HG02870 (cell line): ENCODE results near the gene DNAJB11.

ENCODE experiments used
- ATAC-seq: cut with Tn5 transposase; IDR thresholded peaks from one replicate; pipeline ENCODE4 v1.9.1; 2021; ENCODE audit warnings: mild to moderate bottlenecking, moderate library complexity; ENCODE audit not compliant: unreplicated experiment

Gene DNAJB11

DNA sequence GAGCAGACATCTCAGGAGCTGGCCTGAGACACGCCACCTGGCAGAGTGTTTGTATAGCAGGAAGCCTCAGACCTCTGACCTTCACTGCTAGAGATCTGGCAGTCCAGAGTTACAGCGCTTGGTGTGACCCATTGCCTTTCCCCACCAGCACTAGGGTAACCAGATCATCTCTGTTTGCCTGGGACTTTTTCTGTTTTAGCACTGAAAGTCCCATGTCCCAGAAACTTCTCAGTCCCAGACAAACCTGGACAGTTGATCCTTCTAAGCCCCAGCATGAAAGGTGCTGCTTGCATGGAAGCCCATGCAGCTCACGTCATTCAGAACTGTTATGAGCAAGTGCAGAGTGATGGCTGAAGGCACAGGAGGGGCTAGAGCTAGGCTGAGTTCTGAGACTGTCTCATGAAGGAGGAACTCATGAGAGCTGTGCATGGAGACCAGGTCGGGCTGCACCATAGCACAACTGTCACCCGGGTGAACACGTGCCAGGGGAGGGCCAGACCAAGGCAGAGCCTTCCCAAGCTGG lies 24.1 kb downstream of the DNAJB11 start:
- no peak for ATAC-seq

DNA sequence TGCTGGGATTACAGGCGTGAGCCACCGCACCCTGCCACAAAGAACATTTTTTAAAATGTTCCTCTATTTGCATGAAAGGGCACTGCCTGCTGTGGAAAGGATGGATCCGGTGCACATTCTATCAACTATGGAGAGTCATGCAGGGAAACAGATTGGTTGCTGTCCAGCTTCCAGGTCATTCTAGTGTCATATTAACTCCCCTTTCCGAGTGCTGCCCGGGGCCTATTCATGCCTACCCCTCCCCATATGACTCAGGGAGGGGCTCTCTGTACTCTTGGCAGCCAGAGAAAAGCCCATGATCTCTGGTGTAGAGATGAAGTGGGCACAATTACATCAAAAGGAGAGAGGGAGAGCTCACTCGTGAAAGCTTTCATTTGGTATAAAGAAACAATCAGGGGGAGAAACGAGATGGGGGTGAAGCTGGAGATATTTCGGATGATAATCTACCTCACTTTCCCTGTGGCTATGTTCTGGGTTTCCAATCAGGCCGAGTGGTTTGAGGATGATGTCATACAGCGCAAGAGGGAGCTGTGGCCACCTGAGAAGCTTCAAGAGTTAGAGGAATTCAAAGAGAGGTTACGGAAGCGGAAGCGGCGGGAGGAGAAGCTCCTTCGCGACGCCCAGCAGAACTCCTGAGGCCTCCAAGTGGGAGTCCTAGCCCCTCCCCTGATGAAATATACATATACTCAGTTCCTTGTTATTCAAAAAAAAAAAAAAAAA lies 26.2 kb downstream of the DNAJB11 start:
- no peak for ATAC-seq

DNA sequence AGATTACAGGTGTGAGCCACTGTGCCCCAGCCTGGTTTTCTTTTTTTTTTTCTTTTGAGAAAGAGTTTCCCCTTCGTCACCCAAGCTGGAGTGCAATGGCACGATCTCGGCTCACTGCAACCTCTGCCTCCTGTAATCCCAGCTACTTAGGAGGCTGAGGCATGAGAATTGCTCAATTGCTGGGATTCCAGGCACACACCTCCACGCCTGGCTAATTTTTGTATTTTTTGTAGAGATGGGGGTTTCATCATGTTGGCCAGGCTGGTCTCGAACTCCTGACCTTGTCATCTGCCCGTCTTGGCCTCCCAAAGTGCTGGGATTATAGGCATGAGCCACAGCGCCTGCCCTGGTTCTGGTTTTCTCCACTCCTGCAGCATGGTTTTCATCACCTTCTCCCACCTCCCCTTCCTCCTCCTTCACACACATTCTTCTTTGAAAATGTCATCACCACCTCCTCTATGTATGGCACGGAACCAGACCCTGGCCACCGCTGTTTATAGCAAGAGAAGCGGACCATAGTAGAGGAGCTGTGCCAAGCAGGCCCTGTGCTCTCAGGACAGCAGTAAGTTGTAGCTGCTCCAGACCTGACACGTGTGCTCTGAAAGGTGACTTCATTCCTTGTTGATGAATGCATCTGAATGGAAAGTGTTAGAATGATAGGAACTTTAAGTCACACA lies 27.7 kb downstream of the DNAJB11 start:
- ATAC-seq, result no peak

DNA sequence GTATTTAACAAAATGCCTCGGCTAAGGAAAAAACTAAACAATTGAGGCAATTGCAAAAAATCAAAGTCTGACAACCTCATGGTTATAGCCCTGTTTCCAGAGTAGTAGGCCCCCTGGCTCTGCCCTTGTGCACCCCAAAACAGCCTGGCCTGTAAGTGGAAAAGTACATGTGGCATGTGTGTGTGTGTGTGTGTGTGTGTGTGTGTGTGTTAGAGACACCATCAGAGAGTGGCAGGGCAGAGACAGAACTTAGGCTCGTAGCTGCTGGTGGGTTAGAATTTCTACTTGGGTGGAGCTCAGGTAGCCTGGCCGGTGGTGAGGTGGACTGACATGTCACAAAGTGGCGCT lies 28.2 kb downstream of the DNAJB11 start:
- ATAC-seq, result no peak

DNA sequence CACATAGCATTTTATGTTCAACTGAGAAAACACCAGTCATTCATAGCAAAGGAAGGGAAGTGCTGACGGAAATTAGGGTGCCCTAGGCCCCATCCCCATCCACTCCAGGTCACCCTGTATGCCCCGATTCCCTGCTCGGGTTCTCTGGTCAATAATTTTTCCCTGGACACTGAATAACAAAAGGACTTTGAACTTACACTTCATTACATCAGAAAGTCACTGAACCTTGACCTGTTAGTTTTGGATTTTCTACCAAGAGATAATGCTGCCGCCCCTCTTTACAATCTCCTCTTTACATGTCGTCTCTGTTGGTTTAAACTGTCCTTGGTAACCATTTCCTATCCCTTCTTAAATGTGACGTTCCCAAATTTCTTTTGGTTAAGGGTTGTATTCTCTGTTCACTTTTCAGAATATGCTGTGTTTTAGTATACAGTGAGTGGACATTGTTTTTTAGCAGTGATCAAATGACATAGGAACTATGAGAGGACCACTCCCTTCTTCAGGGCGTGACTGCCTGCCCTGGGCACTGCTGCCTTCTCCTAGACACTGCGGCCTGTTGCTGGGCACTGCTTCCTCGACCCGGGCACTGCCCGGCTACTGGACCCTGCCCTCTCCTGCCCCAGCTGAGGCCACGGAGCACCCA lies 28.7 kb downstream of the DNAJB11 start:
- no peak for ATAC-seq

DNA sequence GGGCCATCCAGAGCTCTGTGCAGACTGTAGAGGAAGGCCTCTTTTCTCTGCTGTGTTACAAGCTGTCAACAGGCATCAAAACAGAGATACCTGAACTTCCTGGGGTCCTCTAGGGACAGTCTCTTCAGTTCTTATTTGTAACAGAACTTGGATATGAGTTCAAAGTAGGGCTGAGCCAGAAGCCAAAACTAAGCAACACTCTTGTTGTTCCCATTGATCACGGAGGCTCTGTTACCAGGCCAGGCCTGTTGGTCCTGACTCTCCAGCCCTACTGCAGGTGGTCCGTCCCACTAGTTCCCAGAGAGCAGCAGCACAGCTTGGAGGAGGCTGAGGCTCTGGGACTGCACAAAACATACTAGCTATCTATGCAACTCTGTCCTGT lies 29.3 kb downstream of the DNAJB11 start:
- no peak for ATAC-seq

DNA sequence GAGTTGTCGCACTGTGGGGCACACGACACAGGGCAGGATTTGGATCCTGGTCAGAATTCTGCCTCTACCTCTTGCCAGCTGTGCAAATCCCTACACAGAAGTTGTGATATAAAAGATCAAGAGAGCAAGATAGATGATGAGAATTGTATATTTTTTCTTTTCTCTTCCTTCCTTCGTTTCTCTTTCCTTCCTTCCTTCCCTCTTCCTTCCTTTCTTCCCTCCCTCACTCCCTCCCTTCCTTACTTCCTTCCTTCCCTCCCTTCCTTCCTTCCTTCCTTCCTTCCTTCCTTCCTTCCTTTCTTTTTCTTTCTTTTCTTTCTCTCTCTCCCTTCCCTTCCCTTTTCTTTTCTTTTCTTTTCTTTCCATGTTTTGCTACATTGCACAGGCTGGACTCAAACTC lies 30.4 kb downstream of the DNAJB11 start:
- no peak for ATAC-seq

DNA sequence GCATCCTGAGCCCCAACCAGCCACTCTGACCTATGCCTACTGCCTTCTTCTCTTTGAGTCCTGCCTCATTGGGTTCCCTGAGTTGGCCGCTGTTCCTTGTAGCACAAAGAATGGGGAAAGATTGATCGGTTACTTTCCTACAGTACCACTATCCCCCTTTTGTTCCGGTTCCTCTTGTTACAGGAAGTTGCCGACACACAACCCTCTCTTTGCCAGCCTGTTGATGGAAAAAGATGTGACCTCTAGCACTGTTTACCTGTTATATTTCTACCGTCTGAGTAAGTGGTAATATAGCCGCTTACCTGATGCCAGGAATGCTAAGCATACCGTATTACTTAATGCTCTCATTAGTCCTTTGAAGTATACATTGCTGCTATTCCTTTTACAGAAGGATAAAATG lies 32.6 kb downstream of the DNAJB11 start:
- ATAC-seq, result no peak

DNA sequence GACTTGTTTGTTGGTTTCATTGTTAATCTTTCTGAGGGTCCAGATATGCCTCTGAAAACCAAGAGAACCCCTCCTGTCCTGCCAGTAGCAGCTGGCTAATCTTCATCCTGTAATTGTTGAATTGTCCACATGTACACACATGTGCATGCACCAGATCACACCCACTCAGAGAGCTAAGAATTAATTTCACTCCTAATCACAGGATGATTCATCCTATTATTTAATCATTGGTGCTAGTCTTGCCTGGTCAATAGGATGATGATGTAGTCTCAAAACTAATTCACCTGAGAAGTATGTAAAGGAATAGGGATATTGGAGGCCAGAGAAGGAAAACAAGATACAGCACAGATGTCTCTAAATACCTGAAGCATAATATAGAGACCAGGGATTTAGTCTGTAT lies 34.6 kb downstream of the DNAJB11 start:
- no peak for ATAC-seq

DNA sequence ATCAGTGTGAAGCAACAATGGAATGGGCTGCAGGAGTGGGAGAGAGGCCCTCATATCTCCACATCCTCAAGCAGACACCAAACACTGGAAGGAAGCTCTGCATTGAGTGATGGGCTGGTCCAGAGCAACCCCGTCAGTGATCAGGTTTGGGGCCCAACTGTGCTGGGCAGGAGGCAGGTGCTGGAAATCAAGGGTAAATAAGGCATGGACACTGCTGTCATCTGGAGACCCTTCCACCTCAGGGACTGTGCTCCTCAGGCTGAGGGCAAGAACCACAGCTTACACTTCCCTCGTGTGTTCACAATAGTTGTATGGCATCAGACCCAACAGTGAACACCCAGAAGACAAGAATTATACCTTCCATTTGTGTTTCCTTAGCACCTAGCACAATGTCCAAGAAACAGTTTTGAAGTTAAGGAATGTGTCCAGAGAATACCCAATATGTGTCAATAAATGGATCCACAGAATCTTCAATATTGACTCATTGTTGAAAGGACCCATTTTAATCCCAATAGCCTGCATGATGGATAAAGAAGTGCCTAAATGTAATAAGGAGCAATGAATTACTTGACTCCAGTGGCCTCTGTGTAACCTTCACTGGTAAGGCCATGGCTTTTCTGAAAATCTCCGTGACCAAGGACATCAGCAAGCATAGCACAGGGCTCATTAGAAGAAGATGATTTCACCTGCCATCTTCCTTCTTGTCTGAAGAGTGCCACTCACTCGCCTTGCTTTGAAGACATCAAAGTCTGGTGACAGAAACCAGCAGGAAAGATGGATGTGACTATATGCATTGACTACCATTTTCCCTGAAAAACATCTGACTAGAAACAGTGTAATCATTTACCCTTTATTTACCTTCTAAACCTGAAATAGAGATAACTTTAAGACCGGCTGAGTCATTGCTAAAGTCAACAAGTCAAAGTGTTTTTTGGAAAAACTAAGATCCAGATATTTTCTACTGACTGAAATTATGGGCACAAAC lies 35.3 kb downstream of the DNAJB11 start:
- ATAC-seq, result no peak

DNA sequence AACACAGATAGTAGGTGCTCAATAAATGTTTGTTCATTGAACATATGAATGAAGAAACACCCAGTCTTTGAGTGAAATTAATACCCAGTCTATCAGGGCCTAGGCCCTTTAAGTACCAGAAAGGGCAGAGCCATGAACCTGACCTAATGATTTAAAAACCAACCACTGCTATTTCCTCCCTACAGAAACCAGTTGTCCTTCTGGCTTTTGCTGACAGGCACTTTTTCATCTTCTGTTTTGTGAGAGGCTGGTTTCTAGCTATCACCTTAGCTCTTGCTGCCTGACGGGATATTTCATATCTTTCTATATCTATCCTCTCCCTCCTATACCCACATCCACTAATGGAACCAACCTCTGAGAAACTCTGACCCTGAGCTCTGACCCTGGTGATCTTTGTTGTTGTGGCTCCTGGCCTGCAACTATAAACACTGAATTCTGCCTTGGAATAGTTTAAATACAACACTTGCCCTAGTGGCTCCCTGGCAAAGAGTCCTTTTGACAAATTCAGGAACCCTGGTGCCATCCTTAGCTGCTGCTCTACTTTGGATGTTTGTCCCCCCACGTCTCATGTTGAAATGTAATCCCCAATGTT lies 38.2 kb downstream of the DNAJB11 start:
- no peak for ATAC-seq

DNA sequence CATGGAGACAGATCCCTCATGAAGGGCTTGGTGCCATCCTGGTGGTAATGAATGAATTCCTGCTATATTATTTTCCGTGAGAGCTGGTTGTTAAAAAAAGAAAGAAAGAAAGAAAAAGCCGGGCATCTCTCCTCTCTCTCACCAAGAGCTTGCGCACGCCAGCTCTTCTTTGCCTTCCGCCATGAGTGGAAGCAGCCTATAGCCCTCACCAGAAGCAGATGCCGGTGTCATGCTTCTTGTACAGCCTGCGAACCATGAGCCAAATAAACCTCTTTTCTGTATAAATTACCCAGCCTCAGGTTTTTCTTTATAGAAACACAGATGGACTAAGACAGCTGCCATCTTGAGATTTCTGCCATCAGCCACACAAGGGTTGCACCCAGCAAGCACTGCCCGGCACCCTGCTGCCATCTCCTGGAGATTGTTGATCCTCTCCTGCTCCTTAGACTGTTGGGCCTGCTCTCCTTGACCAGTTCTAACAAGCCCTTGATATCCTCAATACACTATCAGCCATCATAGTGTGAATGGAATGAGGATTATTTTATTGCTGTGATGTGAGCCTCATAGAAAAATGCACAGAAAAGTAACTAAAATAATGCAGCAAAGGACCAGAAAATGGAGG lies 38.8 kb downstream of the DNAJB11 start:
- ATAC-seq, result no peak

DNA sequence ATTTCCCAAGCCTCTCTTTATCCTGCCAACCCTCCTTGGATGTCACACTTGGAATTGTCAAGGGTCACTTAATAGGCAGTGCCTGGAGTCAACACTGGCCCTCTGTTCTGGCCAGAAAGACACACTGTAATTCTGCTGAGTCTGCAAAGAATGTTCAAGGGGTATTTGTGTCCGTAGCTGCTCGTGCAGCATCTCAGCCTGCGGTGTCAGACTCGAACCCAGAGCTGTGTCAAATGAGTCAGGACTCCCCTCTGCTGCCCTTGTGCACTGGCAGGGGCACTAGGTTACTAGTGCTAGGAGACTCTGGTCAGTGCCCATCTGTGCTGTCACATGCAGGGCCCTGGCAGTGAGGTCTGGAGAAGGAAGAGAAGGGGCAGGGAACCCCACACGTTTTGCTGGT lies 41.5 kb downstream of the DNAJB11 start:
- no peak for ATAC-seq

DNA sequence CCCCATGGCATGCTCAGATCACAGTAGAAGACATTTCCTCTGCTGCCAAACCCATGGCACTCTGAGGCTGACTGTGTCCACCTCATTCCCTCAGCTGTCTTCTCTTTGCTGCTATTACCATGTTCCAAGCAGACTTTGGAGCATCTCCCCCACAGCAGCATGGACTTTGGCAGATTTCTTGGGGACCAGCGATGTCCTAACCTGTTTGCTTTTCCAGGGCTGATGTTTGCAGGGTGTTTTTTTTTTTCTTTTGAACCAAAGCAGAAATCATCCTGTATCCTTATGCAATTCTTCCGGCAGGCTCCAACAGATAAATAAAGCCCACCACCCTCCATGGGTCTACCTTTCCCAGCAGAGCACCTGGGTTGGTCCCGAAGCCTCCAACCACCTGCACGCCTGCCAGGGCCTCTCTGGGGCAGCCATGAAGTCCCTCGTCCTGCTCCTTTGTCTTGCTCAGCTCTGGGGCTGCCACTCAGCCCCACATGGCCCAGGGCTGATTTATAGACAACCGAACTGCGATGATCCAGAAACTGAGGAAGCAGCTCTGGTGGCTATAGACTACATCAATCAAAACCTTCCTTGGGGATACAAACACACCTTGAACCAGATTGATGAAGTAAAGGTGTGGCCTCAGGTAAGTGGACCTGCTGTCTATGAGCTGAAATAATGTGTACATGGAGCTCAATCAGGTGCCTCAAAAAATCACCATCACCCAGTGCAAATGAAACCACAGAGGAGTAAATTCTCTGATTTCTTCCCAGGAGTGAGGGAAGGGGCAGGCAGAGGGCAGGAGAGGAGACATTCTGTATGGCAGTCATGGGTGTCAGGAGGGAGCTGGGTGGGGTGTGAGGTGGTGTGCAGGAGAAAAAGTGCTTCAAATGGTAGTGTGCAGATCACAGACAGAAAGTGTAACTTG lies 42.5 kb downstream of the DNAJB11 start, which contains the start of gene AHSG:
Gene AHSG (plus strand): TSS at position 340 of the 916 bp plus-strand sequence. CDS start 82 bp downstream, at position 422.
- ATAC-seq, result no peak

DNA sequence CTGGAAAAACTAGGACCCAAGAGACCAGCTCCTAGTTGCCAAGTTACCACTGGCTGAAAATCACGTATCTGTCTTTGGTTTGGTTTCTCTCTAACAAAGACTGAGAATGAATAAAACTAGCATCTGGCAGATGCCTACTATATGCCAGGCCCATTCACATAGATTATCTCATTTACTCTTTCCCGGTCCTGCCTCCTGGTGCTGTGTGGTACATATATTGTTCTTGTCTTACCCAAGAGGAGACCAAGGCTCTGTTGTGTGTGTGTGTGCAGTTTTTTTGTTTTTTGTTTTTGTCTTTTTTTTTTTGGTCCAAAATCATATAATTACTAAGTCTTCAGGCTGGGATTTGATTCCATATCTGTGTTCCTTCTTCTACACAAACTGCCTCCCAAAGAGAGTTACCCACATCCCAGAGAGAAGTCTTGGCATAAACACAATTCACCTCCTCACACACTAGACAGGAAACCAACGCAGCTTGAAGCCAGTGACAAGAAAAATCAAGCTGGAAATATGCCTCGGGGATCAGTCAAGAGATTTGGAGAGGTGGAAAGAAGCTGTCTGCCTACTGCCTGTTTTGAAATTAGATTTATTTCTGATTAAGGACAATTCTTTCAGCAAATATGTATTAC lies 43.2 kb downstream of the DNAJB11 start:
- no peak for ATAC-seq

DNA sequence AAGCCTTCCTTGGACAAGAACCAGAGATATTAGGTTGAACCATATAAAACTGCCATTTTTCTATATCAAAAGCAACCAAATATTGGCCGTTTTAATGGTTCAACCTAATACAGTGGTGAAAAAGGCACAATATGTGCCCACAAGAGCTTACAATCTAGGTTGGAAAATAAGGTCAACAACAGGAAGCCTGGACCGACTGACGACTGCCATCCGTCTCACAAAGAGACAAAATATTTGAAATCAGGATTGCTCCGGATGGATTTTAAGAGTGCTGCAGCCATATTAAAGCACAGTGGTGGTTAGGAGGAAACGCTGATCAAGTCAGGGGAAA lies 43.7 kb downstream of the DNAJB11 start:
- ATAC-seq, result no peak

DNA sequence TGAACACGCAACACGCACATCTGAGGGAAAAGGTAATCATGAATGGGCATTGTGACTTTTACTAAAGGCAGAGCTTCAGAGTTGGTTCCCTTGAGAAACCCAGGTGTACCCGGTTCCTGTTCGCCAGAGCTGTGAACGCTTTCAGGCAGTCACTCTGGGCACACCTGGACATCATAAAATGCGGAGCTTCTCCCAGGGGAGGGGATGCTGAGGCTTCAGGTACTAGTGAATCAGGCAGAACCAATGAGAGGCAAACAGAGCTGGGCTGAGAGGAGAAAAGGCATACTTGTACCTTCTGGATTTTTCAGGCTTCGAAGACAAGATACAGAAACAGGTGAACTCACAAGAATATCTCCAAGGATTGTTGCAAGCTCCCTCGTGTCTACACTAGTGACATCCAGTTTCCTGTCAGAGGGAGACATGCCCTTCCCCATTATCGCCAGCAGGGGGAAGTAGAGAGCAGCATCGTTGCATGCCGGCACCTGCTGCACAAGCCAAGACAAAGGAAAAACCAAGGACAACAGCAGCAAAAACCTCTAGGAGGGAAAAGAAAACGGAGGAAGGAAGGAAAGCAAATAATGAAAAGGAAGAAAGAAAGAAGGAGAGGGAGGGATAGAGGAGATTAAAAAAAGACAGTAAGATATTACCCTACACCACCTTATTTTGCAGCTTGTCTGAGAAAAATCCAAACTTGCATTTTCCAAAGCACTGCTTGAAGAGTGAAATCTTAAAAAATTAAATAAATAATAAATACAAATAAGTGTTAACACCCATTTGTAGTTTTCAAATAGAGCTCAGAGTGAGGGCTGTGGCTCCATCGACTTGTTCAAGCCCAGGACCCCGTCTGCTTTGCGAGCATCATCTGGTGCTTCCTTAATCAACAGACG lies 44.3 kb downstream of the DNAJB11 start:
- ATAC-seq, result no peak

DNA sequence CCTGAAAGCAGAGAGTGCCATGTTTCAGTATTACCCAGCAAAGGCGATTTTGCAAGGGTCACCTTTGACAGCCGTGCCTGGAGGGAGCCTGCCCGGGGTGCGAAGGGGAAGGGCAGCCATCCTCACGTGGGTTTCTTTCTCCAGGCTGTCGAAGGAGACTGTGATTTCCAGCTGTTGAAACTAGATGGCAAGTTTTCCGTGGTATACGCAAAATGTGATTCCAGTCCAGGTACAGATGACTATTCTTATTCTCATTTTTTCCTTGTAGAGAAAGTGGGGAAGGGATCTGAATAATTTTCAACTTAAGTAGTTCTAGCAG lies 45.7 kb downstream of the DNAJB11 start:
- no peak for ATAC-seq
